Measurements from ENCODE around the gene ADSS2. TPM values are rescaled to one million over a fixed set of nuclear protein-coding genes. Genes with fewer than 3 reads are reported as not detected.
"Not testable (repeated sequence)": the region's sequence is repeated elsewhere in the genome, so short reads cannot be mapped to it uniquely, and the experiment has no call there.

ADSS2 gene
- 69.3 and 73.9 TPM in 2 replicates for total RNA-seq (2022)
- Bru-seq, nascent RNA: percentile 93 among the genes with signal in this experiment
- percentile 92 among the genes with signal in this experiment for BruChase-seq, experiment 1, labeled RNA remaining after a 2-hour chase
- percentile 95 among the genes with signal in this experiment for BruChase-seq, experiment 2, labeled RNA remaining after a 6-hour chase
- long read RNA-seq, transcript ADSS-201 (13 exons, 2,780 nt): major isoform, 133 of 148 reads
- long read RNA-seq, partial matches to known transcripts: 8 of 148 reads
- long read RNA-seq, other reads (novel, unspliced or antisense): 7 of 148 reads

DNA sequence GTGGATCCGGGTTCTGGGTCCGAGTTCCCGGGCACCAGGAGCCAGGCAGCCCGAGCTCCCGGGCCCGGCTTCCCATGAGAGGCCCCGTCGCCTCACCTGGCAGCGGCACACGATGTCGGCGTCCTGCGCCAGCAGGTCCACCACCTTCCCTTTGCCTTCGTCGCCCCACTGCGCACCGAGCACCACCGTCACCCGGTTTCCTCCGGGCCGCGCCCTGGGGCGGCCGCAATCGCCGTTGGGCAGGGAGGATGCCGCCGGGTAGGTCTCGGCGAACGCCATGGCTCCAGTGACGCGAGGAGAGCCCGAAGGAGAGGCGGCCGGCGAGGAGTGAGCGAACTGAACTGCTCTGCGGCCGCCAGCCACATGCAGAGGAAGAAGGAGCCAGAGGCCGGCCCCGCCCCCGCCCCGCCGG is at the start of gene ADSS2:
ADSS2 (minus strand) TSS at position 371 of the 412 bp plus-strand sequence; CDS start at position 279, 92 bp downstream.
- TF ChIP-seq, protein P1, sequence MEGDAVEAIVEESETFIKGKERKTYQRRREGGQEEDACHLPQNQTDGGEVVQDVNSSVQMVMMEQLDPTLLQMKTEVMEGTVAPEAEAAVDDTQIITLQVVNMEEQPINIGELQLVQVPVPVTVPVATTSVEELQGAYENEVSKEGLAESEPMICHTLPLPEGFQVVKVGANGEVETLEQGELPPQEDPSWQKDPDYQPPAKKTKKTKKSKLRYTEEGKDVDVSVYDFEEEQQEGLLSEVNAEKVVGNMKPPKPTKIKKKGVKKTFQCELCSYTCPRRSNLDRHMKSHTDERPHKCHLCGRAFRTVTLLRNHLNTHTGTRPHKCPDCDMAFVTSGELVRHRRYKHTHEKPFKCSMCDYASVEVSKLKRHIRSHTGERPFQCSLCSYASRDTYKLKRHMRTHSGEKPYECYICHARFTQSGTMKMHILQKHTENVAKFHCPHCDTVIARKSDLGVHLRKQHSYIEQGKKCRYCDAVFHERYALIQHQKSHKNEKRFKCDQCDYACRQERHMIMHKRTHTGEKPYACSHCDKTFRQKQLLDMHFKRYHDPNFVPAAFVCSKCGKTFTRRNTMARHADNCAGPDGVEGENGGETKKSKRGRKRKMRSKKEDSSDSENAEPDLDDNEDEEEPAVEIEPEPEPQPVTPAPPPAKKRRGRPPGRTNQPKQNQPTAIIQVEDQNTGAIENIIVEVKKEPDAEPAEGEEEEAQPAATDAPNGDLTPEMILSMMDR (IDR thresholded peaks at IDR 0.05; ENCODE audit: insufficient read depth in 1 of 2, low read depth in 1 of 2, low read length in 1 of 2, severe bottlenecking in 1 of 2, unreplicated experiment in 1 of 2): no peak
- no peaks in the 10 kb centered on the region for H3K9me3 Mint-ChIP-seq (ENCODE audit: unreplicated experiment)
- peak in 1 of 2 experiments; percentile 42 for DNase-seq
- intact Hi-C loops (cut with micrococcal nuclease; ENCODE audit: unreplicated experiment): loop anchor here (5.0 to 10.0 kb wide), 3 partner anchors 343 to 511 kb away; partner anchors contain the start of gene COX20
- Histone ChIP-seq H3K9me3 (no peaks in the 10 kb centered on the region), H3K36me3 (ENCODE audit: control insufficient read depth, insufficient read depth, low read length) (no peaks in the 10 kb centered on the region), H3K4me3 (ENCODE audit: low read depth, low read length) (peak within 1 kb of the TSS; percentile 96), H3K27me3 (replicated peaks; ENCODE audit: control insufficient read depth, insufficient read depth, low read length) (no peaks in the 10 kb centered on the region), H3K4me1 (peaks cover 37% of the 10 kb centered on the region)
- no peaks in the 10 kb centered on the region for H3K27me3 Mint-ChIP-seq (ENCODE audit: insufficient read depth, unreplicated experiment)
- peaks cover 48% of the 10 kb centered on the region for H3K4me1 Mint-ChIP-seq (ENCODE audit: low read depth, unreplicated experiment)
- peak within 1 kb of the TSS; percentile 76 for H3K27ac Mint-ChIP-seq (ENCODE audit: unreplicated experiment)
- POLR2A ChIA-PET: interaction anchor here (0.6 to 1.1 kb wide), 2 partner anchors 10 to 501 kb away, joined by 3 to 4 read pairs; partner anchors contain the start of gene CATSPERE
- H3K4me3 Mint-ChIP-seq (ENCODE audit: unreplicated experiment): peak within 1 kb of the TSS; percentile 76
- CTCF ChIA-PET: no interaction called here
- no TSS peak for BruUV-seq (replicated peaks)
- peaks cover 22% of the 10 kb centered on the region for H3K36me3 Mint-ChIP-seq (ENCODE audit: insufficient read depth, unreplicated experiment)

DNA sequence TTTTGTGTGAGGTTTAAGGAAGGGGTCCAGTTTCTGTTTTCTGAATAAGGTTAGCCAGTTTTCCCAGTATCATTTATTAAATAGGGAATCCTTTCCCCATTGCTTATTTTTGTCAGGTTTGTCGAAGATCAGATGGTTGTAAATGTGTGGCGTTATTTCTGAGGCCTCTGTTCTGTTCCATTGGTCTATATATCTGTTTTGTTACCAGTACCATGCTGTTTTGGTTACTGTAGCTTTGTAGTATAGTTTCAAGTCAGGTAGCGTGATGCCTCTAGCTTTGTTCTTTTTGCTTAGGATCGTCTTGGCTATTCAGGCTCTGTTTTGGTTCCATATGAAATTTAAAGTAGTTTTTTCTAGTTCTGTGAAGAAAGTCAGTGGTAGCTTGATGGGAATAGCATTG is 48.8 kb upstream of the ADSS2 start:
- BruUV-seq (replicated peaks); POLR2A ChIA-PET: not testable (repeated sequence)

DNA sequence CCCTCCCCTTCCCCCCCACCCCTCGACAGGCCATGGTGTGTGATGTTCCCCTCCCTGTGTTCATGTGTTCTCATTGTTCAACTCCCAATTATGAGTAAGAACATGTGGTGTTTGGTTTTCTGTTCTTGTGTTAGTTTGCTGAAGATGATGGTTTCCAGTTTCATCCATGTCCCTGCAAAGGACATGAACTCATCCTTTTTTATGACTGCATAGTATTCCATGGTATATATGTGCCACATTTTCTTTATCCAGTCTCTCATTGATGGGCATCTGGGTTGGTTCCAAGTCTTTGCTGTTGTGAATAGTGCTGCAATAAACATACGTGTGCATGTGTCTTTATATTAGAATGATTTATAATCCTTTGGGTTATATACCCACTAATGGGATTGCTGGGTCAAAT is 47.8 kb upstream of the ADSS2 start:
- H3K36me3 ChIP-seq (ENCODE audit: control insufficient read depth, insufficient read depth, low read length); H3K27ac Mint-ChIP-seq (ENCODE audit: unreplicated experiment); H3K36me3 Mint-ChIP-seq (ENCODE audit: insufficient read depth, unreplicated experiment); H3K4me1 ChIP-seq; H3K4me3 ChIP-seq (ENCODE audit: low read depth, low read length); H3K4me3 Mint-ChIP-seq (ENCODE audit: unreplicated experiment); H3K4me1 Mint-ChIP-seq (ENCODE audit: low read depth, unreplicated experiment); H3K9me3 ChIP-seq; POLR2A ChIA-PET; CTCF ChIA-PET; H3K27me3 Mint-ChIP-seq (ENCODE audit: insufficient read depth, unreplicated experiment); H3K27me3 ChIP-seq (replicated peaks; ENCODE audit: control insufficient read depth, insufficient read depth, low read length); intact Hi-C loops (cut with micrococcal nuclease; ENCODE audit: unreplicated experiment); BruUV-seq (replicated peaks); DNase-seq: not testable (repeated sequence)
- peaks cover 15% of the 10 kb centered on the region for H3K9me3 Mint-ChIP-seq (ENCODE audit: unreplicated experiment)

More for the DNA sequence above, 48.8 kb upstream of the ADSS2 start:
- H3K27ac Mint-ChIP-seq (ENCODE audit: unreplicated experiment); H3K4me1 Mint-ChIP-seq (ENCODE audit: low read depth, unreplicated experiment); H3K4me1 ChIP-seq; H3K4me3 ChIP-seq (ENCODE audit: low read depth, low read length); H3K9me3 ChIP-seq; intact Hi-C loops (cut with micrococcal nuclease; ENCODE audit: unreplicated experiment); DNase-seq; H3K36me3 Mint-ChIP-seq (ENCODE audit: insufficient read depth, unreplicated experiment); H3K4me3 Mint-ChIP-seq (ENCODE audit: unreplicated experiment); H3K27me3 Mint-ChIP-seq (ENCODE audit: insufficient read depth, unreplicated experiment); H3K36me3 ChIP-seq (ENCODE audit: control insufficient read depth, insufficient read depth, low read length); CTCF ChIA-PET; H3K27me3 ChIP-seq (replicated peaks; ENCODE audit: control insufficient read depth, insufficient read depth, low read length): not testable (repeated sequence)
- H3K9me3 Mint-ChIP-seq (ENCODE audit: unreplicated experiment): peaks cover 15% of the 10 kb centered on the region

DNA sequence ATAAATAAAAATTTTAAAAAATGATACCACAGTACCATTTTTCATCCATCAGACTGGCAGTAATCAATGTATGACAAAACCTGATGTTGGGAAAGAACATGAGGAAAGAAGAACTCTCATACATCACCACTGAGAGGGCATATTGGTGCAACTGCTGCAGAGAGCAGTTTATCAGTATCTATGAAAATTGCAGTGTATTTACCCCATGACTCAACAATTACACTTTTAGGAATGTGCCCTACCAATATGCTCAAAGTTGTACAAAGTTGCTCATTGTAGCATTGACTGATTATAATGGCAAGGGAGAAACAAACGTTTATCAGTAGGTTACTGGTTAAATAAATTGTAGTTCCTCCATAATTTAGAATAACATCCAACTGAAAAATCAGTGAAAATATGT is 46.1 kb upstream of the ADSS2 start:
- Histone ChIP-seq H3K4me1 (no peaks in the 10 kb centered on the region), H3K9me3 (peaks cover 8% of the 10 kb centered on the region; the same call in 1 of the 2 replicates), H3K4me3 (ENCODE audit: low read depth, low read length) (no peak overlapping the region), H3K36me3 (ENCODE audit: control insufficient read depth, insufficient read depth, low read length) (no peaks in the 10 kb centered on the region), H3K27me3 (replicated peaks; ENCODE audit: control insufficient read depth, insufficient read depth, low read length) (no peaks in the 10 kb centered on the region)
- TF ChIP-seq, protein P1 (IDR thresholded peaks at IDR 0.05; ENCODE audit: insufficient read depth in 1 of 2, low read depth in 1 of 2, low read length in 1 of 2, severe bottlenecking in 1 of 2, unreplicated experiment in 1 of 2): no peak
- Mint-ChIP-seq H3K4me3 (ENCODE audit: unreplicated experiment) (no peak overlapping the region), H3K36me3 (ENCODE audit: insufficient read depth, unreplicated experiment) (no peaks in the 10 kb centered on the region), H3K27ac (ENCODE audit: unreplicated experiment) (no peak overlapping the region), H3K4me1 (ENCODE audit: low read depth, unreplicated experiment) (no peaks in the 10 kb centered on the region), H3K27me3 (ENCODE audit: insufficient read depth, unreplicated experiment) (no peaks in the 10 kb centered on the region), H3K9me3 (ENCODE audit: unreplicated experiment) (peaks cover 15% of the 10 kb centered on the region)
- ChIA-PET POLR2A (no interaction called here), CTCF (no interaction called here)
- DNase-seq: no peak
- intact Hi-C loops (cut with micrococcal nuclease; ENCODE audit: unreplicated experiment): no loop called here
- BruUV-seq (replicated peaks): no TSS peak
